ENCODE measurements around the gene OAS3. TPM values are rescaled to one million over a fixed set of nuclear protein-coding genes. Genes with fewer than 3 reads are reported as not detected.

Gene OAS3
- total and polyA plus RNA-seq, 2 donors (not counting 1 experiment from before 2014, with no cell fraction given), result 16.5 to 24.9 TPM

DNA sequence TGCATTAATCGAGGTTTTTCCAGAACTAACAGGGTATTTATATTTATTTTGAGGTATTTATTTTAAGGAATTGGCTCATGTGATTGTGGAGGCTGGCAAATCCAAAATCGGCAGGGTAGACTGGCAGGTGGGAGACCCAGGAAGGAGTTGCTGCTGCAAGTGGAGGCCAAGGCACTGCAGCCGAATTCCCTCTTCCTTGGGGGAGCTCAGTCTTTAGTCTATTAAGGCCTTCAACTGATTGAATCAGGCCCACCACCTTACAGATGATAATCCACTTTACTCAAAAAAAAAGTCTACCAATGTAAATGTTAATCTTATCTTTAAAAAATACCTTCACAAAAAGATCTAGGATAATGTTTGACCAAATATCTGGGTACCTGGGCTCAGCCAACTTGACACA is 38.9 kb downstream of the OAS3 start:
- Histone ChIP-seq H3K27ac (ENCODE audit: low read length in 2 of 2) (peak overlapping the region; percentile 90 to 94), H3K27me3 (replicated peaks in 1 of 4; ENCODE audit: control extremely low read depth in 1 of 4, control insufficient read depth in 3 of 4, insufficient read depth in 4 of 4, low read length in 3 of 4) (no peaks in the 10 kb centered on the region), H3K4me1 (ENCODE audit: control insufficient read depth in 2 of 2, insufficient read depth in 2 of 2, low read length in 2 of 2) (peaks cover 35 to 39% of the 10 kb centered on the region in 2 donors), H2AFZ (ENCODE audit: insufficient read depth, low read depth, low read length, poor library complexity, severe bottlenecking) (peak overlapping the region; percentile 87), H3K9ac (ENCODE audit: low read length) (peak overlapping the region; percentile 73), H3K9me3 (ENCODE audit: control extremely low read depth in 1 of 3, control insufficient read depth in 2 of 3, insufficient read depth in 1 of 3, low read length in 2 of 3) (peaks cover 0 to 3% (median 0%) of the 10 kb centered on the region in 3 donors), H4K20me1 (ENCODE audit: control insufficient read depth, insufficient read depth, low read length, poor library complexity, severe bottlenecking) (no peaks in the 10 kb centered on the region), H3K79me2 (ENCODE audit: control insufficient read depth, insufficient read depth, low read length) (peaks cover 55% of the 10 kb centered on the region), H3K4me2 (replicated peaks; ENCODE audit: low read depth, low read length, poor library complexity, severe bottlenecking) (peak overlapping the region; percentile 79), H3K36me3 (replicated peaks in 1 of 2; ENCODE audit: control extremely low read depth in 1 of 2, control insufficient read depth in 1 of 2, extremely low read depth in 1 of 2, insufficient read depth in 2 of 2, low read length in 1 of 2) (peaks cover 0 to 3% of the 10 kb centered on the region in 2 experiments), H3K4me3 (ENCODE audit: control extremely low read depth in 1 of 5, extremely low read depth in 1 of 5, insufficient read depth in 1 of 5, low read depth in 2 of 5, low read length in 4 of 5) (no peak overlapping the region)
- Mint-ChIP-seq H3K4me3 (no peak overlapping the region), H3K27ac (peak overlapping the region; percentile 98), H3K27me3 (no peaks in the 10 kb centered on the region), H3K4me1 (peaks cover 51% of the 10 kb centered on the region), H3K9me3 (ENCODE audit: insufficient read depth) (no peaks in the 10 kb centered on the region)
- DNase-seq, result no peak
- WGBS (ENCODE audit: insufficient coverage), result 75% methylated on average over 1 of the region's 3 CpGs
- intact Hi-C loops (cut with micrococcal nuclease), result loop anchor here (5.0 kb wide), 1 partner anchor 100 kb away; no protein-coding TSS in a partner anchor
- TF ChIP-seq EZH2 (IDR thresholded peaks at IDR 0.05; ENCODE audit: borderline replicate concordance, insufficient read depth, low read depth, low read length, poor library complexity, severe bottlenecking), result no peak
- TF ChIP-seq CTCF (IDR thresholded peaks at IDR 0.05), result no peak
- ChIA-PET CTCF (interaction anchor here (0.6 to 3.4 kb wide), 7 partner anchors 11 to 308 kb away, joined by 3 to 50 read pairs (median 8); no protein-coding TSS in a partner anchor), POLR2A (interaction anchor here (1.0 kb wide), 1 partner anchor 70 kb away, joined by 4 read pairs; the partner anchor contains the start of gene OAS1)
- no peak for ATAC-seq (ENCODE audit: low read depth)

DNA sequence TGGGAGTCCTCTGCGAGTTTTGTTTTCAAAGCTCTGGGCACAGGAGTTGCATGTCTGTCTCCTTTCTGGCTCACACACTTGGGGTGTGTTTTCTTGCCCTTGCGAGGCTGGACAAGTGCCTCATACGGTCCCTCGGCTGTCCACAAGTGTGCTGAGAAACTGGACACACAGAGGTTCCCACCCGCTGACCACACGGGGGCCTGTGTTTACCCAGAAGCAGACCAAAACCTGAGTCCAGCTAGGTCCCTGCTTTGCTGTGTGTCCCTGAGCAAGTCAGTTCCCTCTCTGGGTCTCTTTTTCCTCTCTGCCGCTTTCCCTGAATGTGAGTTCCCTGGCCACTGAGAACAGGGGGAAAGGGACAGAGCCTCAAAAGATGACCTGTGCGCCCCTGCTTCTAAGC is 39.4 kb downstream of the OAS3 start:
- DNase-seq, result no peak
- Histone ChIP-seq H3K4me2 (replicated peaks; ENCODE audit: low read depth, low read length, poor library complexity, severe bottlenecking) (peak overlapping the region; percentile 79), H3K9ac (ENCODE audit: low read length) (peak overlapping the region; percentile 73), H3K36me3 (replicated peaks in 1 of 2; ENCODE audit: control extremely low read depth in 1 of 2, control insufficient read depth in 1 of 2, extremely low read depth in 1 of 2, insufficient read depth in 2 of 2, low read length in 1 of 2) (peaks cover 0 to 3% of the 10 kb centered on the region in 2 experiments), H2AFZ (ENCODE audit: insufficient read depth, low read depth, low read length, poor library complexity, severe bottlenecking) (peak overlapping the region; percentile 87), H4K20me1 (ENCODE audit: control insufficient read depth, insufficient read depth, low read length, poor library complexity, severe bottlenecking) (no peaks in the 10 kb centered on the region), H3K4me3 (ENCODE audit: control extremely low read depth in 1 of 5, extremely low read depth in 1 of 5, insufficient read depth in 1 of 5, low read depth in 2 of 5, low read length in 4 of 5) (peak overlapping the region; percentile 70 to 94 (median 78)), H3K4me1 (ENCODE audit: control insufficient read depth in 2 of 2, insufficient read depth in 2 of 2, low read length in 2 of 2) (peaks cover 39 to 41% of the 10 kb centered on the region in 2 donors), H3K9me3 (ENCODE audit: control extremely low read depth in 1 of 3, control insufficient read depth in 2 of 3, insufficient read depth in 1 of 3, low read length in 2 of 3) (peaks cover 0 to 4% (median 0%) of the 10 kb centered on the region in 3 donors), H3K27me3 (replicated peaks in 1 of 4; ENCODE audit: control extremely low read depth in 1 of 4, control insufficient read depth in 3 of 4, insufficient read depth in 4 of 4, low read length in 3 of 4) (no peaks in the 10 kb centered on the region), H3K79me2 (ENCODE audit: control insufficient read depth, insufficient read depth, low read length) (peaks cover 60% of the 10 kb centered on the region), H3K27ac (ENCODE audit: low read length in 2 of 2) (peak overlapping the region; percentile 90 to 94)
- CTCF ChIA-PET, result interaction anchor here (0.8 to 3.4 kb wide), 19 partner anchors 10 to 219 kb away, joined by 3 to 50 read pairs (median 5); partner anchors contain the start of genes OAS1 and OAS3
- H3K4me3 Mint-ChIP-seq, result peak overlapping the region; percentile 98
- ATAC-seq (ENCODE audit: low read depth), result no peak
- POLR2A ChIA-PET, result interaction anchor here (0.5 to 1.4 kb wide), 5 partner anchors 15 to 226 kb away, joined by 3 to 7 read pairs (median 4); partner anchors contain the start of genes OAS1 and OAS3
- peak overlapping the region; percentile 98 for H3K27ac Mint-ChIP-seq
- 90% methylated on average over 7 of the region's 8 CpGs for WGBS (ENCODE audit: insufficient coverage)
- peaks cover 56% of the 10 kb centered on the region for H3K4me1 Mint-ChIP-seq
- TF ChIP-seq EZH2 (IDR thresholded peaks at IDR 0.05; ENCODE audit: borderline replicate concordance, insufficient read depth, low read depth, low read length, poor library complexity, severe bottlenecking), result no peak
- no peaks in the 10 kb centered on the region for H3K27me3 Mint-ChIP-seq
- intact Hi-C loops (cut with micrococcal nuclease), result loop anchor here (1.0 to 5.0 kb wide), 4 partner anchors 15 to 100 kb away; partner anchors contain the start of gene OAS3
- peaks cover 4% of the 10 kb centered on the region for H3K9me3 Mint-ChIP-seq (ENCODE audit: insufficient read depth)
